ENCODE results near the gene ABHD10. TPM values are rescaled to one million over a fixed set of nuclear protein-coding genes. Genes with fewer than 3 reads are reported as not detected.

ABHD10 gene
- total RNA-seq, 1 experiment from 2014 or later = 45.0 TPM

- H3K9me2 ChIP-seq (replicated peaks; ENCODE audit: low read length) = no peaks in the 10 kb centered on the region
- CTCF ChIA-PET = no interaction called here
- intact Hi-C loops (cut with micrococcal nuclease) = no loop called here
These were observed 62.5 kb downstream of the ABHD10 start for GRCh38 chr3:112041321-112041720.

GRCh38 chr3:112042842-112043280 is 64.0 kb downstream of the ABHD10 start:
- Histone ChIP-seq H3K9me3 (ENCODE audit: low read length) (no peaks in the 10 kb centered on the region), H3K4me1 (ENCODE audit: insufficient read depth, low read length) (peaks cover 19% of the 10 kb centered on the region), H3F3A (ENCODE audit: low read length, unreplicated experiment) (no peaks in the 10 kb centered on the region), H3K9me2 (replicated peaks; ENCODE audit: low read length) (no peaks in the 10 kb centered on the region), H3K4me2 (ENCODE audit: low read length) (no peak overlapping the region), H3K9ac (ENCODE audit: low read length) (no peak overlapping the region), H4K20me1 (ENCODE audit: low read length) (no peaks in the 10 kb centered on the region), H3K27me3 (ENCODE audit: low read length) (no peaks in the 10 kb centered on the region), H3K27ac (ENCODE audit: low read length) (no peak overlapping the region), H3K79me2 (ENCODE audit: low read length) (no peaks in the 10 kb centered on the region), H2AFZ (ENCODE audit: low read length) (peak overlapping the region; percentile 76), H3K36me3 (ENCODE audit: low read depth, low read length) (no peaks in the 10 kb centered on the region), H3K4me3 (ENCODE audit: low read length) (no peak overlapping the region)
- DNase-seq = peak; percentile 18
- intact Hi-C loops (cut with micrococcal nuclease) = loop anchor here (1.0 kb wide), 2 partner anchors 32 to 54 kb away; no protein-coding TSS in a partner anchor
- TF ChIP-seq EZH2phosphoT487 (IDR thresholded peaks at IDR 0.05; ENCODE audit: borderline replicate concordance, low read length) (no peak), CTCF (conservative IDR thresholded peaks at IDR 0.05; ENCODE audit: low read depth, low read length) (no peak), EZH2 (IDR thresholded peaks at IDR 0.05; ENCODE audit: low read length, unreplicated experiment) (no peak)
- POLR2A ChIA-PET (ENCODE audit: unreplicated experiment) = no interaction called here
- CTCF ChIA-PET = interaction anchor here (0.5 to 2.6 kb wide), 9 partner anchors 29 to 809 kb away, joined by 3 to 17 read pairs (median 4); partner anchors contain the start of gene ABHD10
- no TSS peak for BruUV-seq (replicated peaks)
- no peak; the same call in none of the 2 replicates for ATAC-seq

More at GRCh38 chr3:112041321-112041720, 62.5 kb downstream of the ABHD10 start:
- Histone ChIP-seq H3K36me3 (ENCODE audit: low read depth, low read length) (no peaks in the 10 kb centered on the region), H3K79me2 (ENCODE audit: low read length) (no peaks in the 10 kb centered on the region), H3K27ac (ENCODE audit: low read length) (no peak overlapping the region), H4K20me1 (ENCODE audit: low read length) (no peaks in the 10 kb centered on the region), H3K9ac (ENCODE audit: low read length) (no peak overlapping the region), H3K9me3 (ENCODE audit: low read length) (no peaks in the 10 kb centered on the region), H3K4me3 (ENCODE audit: low read length) (no peak overlapping the region), H3K4me1 (ENCODE audit: insufficient read depth, low read length) (peaks cover 11% of the 10 kb centered on the region), H3K4me2 (ENCODE audit: low read length) (no peak overlapping the region), H3K27me3 (ENCODE audit: low read length) (no peaks in the 10 kb centered on the region), H3F3A (ENCODE audit: low read length, unreplicated experiment) (no peaks in the 10 kb centered on the region), H2AFZ (ENCODE audit: low read length) (0 out of 2 replicates have a peak overlapping the region, but pooled peaks have one; percentile 12)
- TF ChIP-seq CTCF (conservative IDR thresholded peaks at IDR 0.05; ENCODE audit: low read depth, low read length) = no peak
- TF ChIP-seq EZH2phosphoT487 (IDR thresholded peaks at IDR 0.05; ENCODE audit: borderline replicate concordance, low read length) = no peak
- DNase-seq = no peak
- no TSS peak for BruUV-seq (replicated peaks)
- POLR2A ChIA-PET (ENCODE audit: unreplicated experiment) = no interaction called here
- ATAC-seq = no peak

Other genes starting within 250 kb of the ABHD10 start
- gene PHLDB2, start 119.8 kb upstream of the ABHD10 start, total RNA-seq (2014; rRNA removed) = 90.1 and 104 TPM in 2 replicates
- gene TAGLN3, start 19.9 kb downstream of the ABHD10 start, total RNA-seq (2014; rRNA removed) = 2.6 and 4.3 TPM in 2 replicates
- 0.33 TPM in 1 of 2 replicates, not detected in the other for gene TMPRSS7, start 55.7 kb downstream of the ABHD10 start, total RNA-seq (2014; rRNA removed)
- gene C3orf52, start 107.4 kb downstream of the ABHD10 start, total RNA-seq (2014; rRNA removed) = 14.8 and 16.7 TPM in 2 replicates
- gene GCSAM, start 154.2 kb downstream of the ABHD10 start, total RNA-seq (2014; rRNA removed) = not detected in 2 replicates

All from PC-3 (cell line).